Esophagus squamous epithelium (tissue), 5 donors: ENCODE measurements around the gene CCL5. TPM values are rescaled to one million over a fixed set of nuclear protein-coding genes. Genes with fewer than 3 reads are reported as not detected.

Experiments used
- DNase-seq: peaks from one replicate; lab custom pipeline; 2025; lab: John Stamatoyannopoulos, UW
- H3K27ac ChIP-seq, 4 donors: fragments of 200-600 bp; sonication (generic); one replicate each; pipeline ENCODE4 v1.5.1; 2016 to 2019; ENCODE audit warnings: mild to moderate bottlenecking in 1 of 4
- H3K27me3 ChIP-seq, 4 donors: fragments of 200-600 bp; sonication (generic); 1 replicate in 3 of 4; 2 replicates in 1 of 4; pipeline versions ENCODE4 v1.5.1 to v1.6.0; 2017 to 2021; ENCODE audit warnings: antibody characterized with exemption in 1 of 4
- H3K36me3 ChIP-seq, 3 donors: fragments of 200-600 bp; sonication (generic); one replicate each; pipeline ENCODE4 v1.5.1; 2016 to 2019
- H3K4me1 ChIP-seq, 3 donors: fragments of 200-600 bp; sonication (generic); one replicate each; pipeline ENCODE4 v1.5.1; 2017 to 2019
- H3K4me3 ChIP-seq, 4 donors: fragments of 200-600 bp; sonication (generic); 1 replicate in 3 of 4; 2 replicates in 1 of 4; pipeline ENCODE4 v1.5.1; 2016 to 2019; ENCODE audit warnings: mild to moderate bottlenecking in 2 of 4, moderate library complexity in 1 of 4
- H3K9me3 ChIP-seq, 3 donors: fragments of 200-600 bp; sonication (generic); one replicate each; pipeline ENCODE4 v1.5.1; 2016 to 2019
- CTCF ChIP-seq, 6 experiments: fragments of 450-650 bp in 4 of 6; fragments of 200-600 bp in 2 of 6; sonication (generic) in 2 of 6; IDR thresholded peaks; one replicate each; pipeline ENCODE4 v1.5.1; 2016 to 2019; ENCODE audit warnings: antibody characterized with exemption in 6 of 6, mild to moderate bottlenecking in 4 of 6, moderate library complexity in 4 of 6
- POLR2A ChIP-seq, 4 donors: fragments of 450-650 bp; IDR thresholded peaks; one replicate each; pipeline ENCODE4 v1.6.1; 2017; ENCODE audit warnings: antibody characterized with exemption in 4 of 4, mild to moderate bottlenecking in 4 of 4, moderate library complexity in 3 of 4
- WGBS, 2 donors: methylation state at CpG; one replicate each; pipeline ENCODE4 v1.1.5; 2018; 5-methylcytosine and 5-hydroxymethylcytosine counted together
- intact Hi-C: fragments of 100-400 bp; cut with DNase I; formaldehyde crosslinking; loops from one replicate; pipeline ENCODE4 v1.15.0; 2022
- total RNA-seq, 4 donors: library from RNA; depleted of rRNA; stranded (reverse); fragments of >200 nt; gene quantifications; one replicate each; pipeline ENCODE4 v1.1.0, GENCODE V29; 2016
- donor health status: DM: yes; HTN: yes; CAD: no.

The CCL5 gene
- total RNA-seq, 4 donors from 2014 or later, result 1.5 to 25.2 (median 2.8) TPM

GRCh38 chr17:35856603-35857002 is 23.6 kb downstream of the CCL5 start:
- H3K27ac ChIP-seq, result no peak overlapping the region
- H3K27me3 ChIP-seq, result no peaks in the 10 kb centered on the region
- no peak overlapping the region for H3K4me3 ChIP-seq
- peaks cover 0 to 37% (median 0%) of the 10 kb centered on the region in 3 donors for H3K36me3 ChIP-seq
- 62 to 87% methylated on average over 2 of the region's 2 CpGs for WGBS, 2 donors
- no peaks in the 10 kb centered on the region for H3K4me1 ChIP-seq
- no peaks in the 10 kb centered on the region for H3K9me3 ChIP-seq
- DNase-seq, result no peak
- intact Hi-C loops, result no loop called here
- TF ChIP-seq POLR2A (IDR thresholded peaks at IDR 0.05), result no peak
- no peak for TF ChIP-seq CTCF (IDR thresholded peaks at IDR 0.05)

- no peak for DNase-seq
- whole genome bisulfite sequencing, 2 donors, result 71 to 80% methylated on average over 4 to 5 of the region's 5 CpGs
- Histone ChIP-seq H3K27me3 (no peaks in the 10 kb centered on the region), H3K36me3 (peaks cover 0 to 42% (median 0%) of the 10 kb centered on the region in 3 donors), H3K4me3 (no peak overlapping the region), H3K27ac (no peak overlapping the region), H3K4me1 (no peaks in the 10 kb centered on the region), H3K9me3 (no peaks in the 10 kb centered on the region)
- TF ChIP-seq POLR2A (IDR thresholded peaks at IDR 0.05), result no peak
- TF ChIP-seq CTCF (IDR thresholded peaks at IDR 0.05), result no peak
- intact Hi-C loops, result no loop called here
These were observed 24.2 kb downstream of the CCL5 start for GRCh38 chr17:35855965-35856364.

GRCh38 chr17:35849469-35850348 is 30.5 kb downstream of the CCL5 start:
- intact Hi-C loops, result no loop called here
- 59 to 65% methylated on average over 7 of the region's 7 CpGs for WGBS, 2 donors
- peaks cover 2 to 86% (median 11%) of the 10 kb centered on the region in 3 donors for H3K36me3 ChIP-seq

GRCh38 chr17:35847633-35848373 is 32.4 kb downstream of the CCL5 start:
- Histone ChIP-seq H3K9me3 (no peaks in the 10 kb centered on the region), H3K36me3 (peaks cover 10 to 96% (median 29%) of the 10 kb centered on the region in 3 donors), H3K4me1 (no peaks in the 10 kb centered on the region), H3K27ac (no peak overlapping the region), H3K27me3 (no peaks in the 10 kb centered on the region), H3K4me3 (no peak overlapping the region)
- TF ChIP-seq POLR2A (IDR thresholded peaks at IDR 0.05) (no peak), CTCF (IDR thresholded peaks at IDR 0.05) (no peak)
- no peak for DNase-seq
- 91 to 94% methylated on average over 4 of the region's 4 CpGs for WGBS, 2 donors
- intact Hi-C loops, result no loop called here

More at GRCh38 chr17:35849469-35850348, 30.5 kb downstream of the CCL5 start:
- no peak overlapping the region for H3K27ac ChIP-seq
- H3K27me3 ChIP-seq, result no peaks in the 10 kb centered on the region
- no peak for TF ChIP-seq POLR2A (IDR thresholded peaks at IDR 0.05)
- peak; percentile 51 to 77 (median 62) for TF ChIP-seq CTCF (IDR thresholded peaks at IDR 0.05)
- DNase-seq, result no peak
- H3K9me3 ChIP-seq, result no peaks in the 10 kb centered on the region
- no peak overlapping the region for H3K4me3 ChIP-seq
- no peaks in the 10 kb centered on the region for H3K4me1 ChIP-seq

GRCh38 chr17:35847006-35847405 is 33.2 kb downstream of the CCL5 start:
- H3K36me3 ChIP-seq, result peaks cover 10 to 96% (median 37%) of the 10 kb centered on the region in 3 donors
- H3K27ac ChIP-seq, result no peak overlapping the region
- H3K9me3 ChIP-seq, result no peaks in the 10 kb centered on the region
- TF ChIP-seq CTCF (IDR thresholded peaks at IDR 0.05), result no peak
- no peak for TF ChIP-seq POLR2A (IDR thresholded peaks at IDR 0.05)
- no peak for DNase-seq
- 67 to 80% methylated on average over 2 of the region's 2 CpGs for WGBS, 2 donors
- no peaks in the 10 kb centered on the region for H3K4me1 ChIP-seq
- intact Hi-C loops, result no loop called here
- H3K4me3 ChIP-seq, result no peak overlapping the region
- H3K27me3 ChIP-seq, result no peaks in the 10 kb centered on the region
